ENCODE results near the gene NCAN. TPM values are rescaled to one million over a fixed set of nuclear protein-coding genes. Genes with fewer than 3 reads are reported as not detected.
A peak's percentile ranks its signal among the peaks of the same experiment; 100 is the strongest.

NCAN gene
- total and polyA plus RNA-seq, 9 donors = 0.07 to 0.27 (median 0.11) TPM

- DNase-seq = no peak
- WGBS (ENCODE audit: insufficient coverage) = 100% methylated on average over 1 of the region's 2 CpGs
- H3K27me3 ChIP-seq (ENCODE audit: control insufficient read depth, insufficient read depth, low read length) = peaks cover 42% of the 10 kb centered on the region
These were observed 48.0 kb downstream of the NCAN start for GRCh38 chr19:19259741-19260140.

GRCh38 chr19:19260417-19261214 is 48.9 kb downstream of the NCAN start:
- H3K4me3 ChIP-seq (ENCODE audit: low read length) = no peak overlapping the region
- H3K4me1 ChIP-seq (ENCODE audit: control insufficient read depth, insufficient read depth, low read length) = peaks cover 13% of the 10 kb centered on the region
- WGBS (ENCODE audit: insufficient coverage) = 57% methylated on average over 34 of the region's 36 CpGs
- H3K9me3 ChIP-seq (replicated peaks; ENCODE audit: control insufficient read depth, low read depth, low read length) = no peaks in the 10 kb centered on the region
- no peaks in the 10 kb centered on the region for H3K36me3 ChIP-seq (ENCODE audit: control insufficient read depth, insufficient read depth, low read length)
- no peak for DNase-seq
- no peak overlapping the region for H3K27ac ChIP-seq (ENCODE audit: low read length)
- peaks cover 40% of the 10 kb centered on the region for H3K27me3 ChIP-seq (ENCODE audit: control insufficient read depth, insufficient read depth, low read length)

More at GRCh38 chr19:19259741-19260140, 48.0 kb downstream of the NCAN start:
- Histone ChIP-seq H3K4me1 (ENCODE audit: control insufficient read depth, insufficient read depth, low read length) (peaks cover 13% of the 10 kb centered on the region), H3K36me3 (ENCODE audit: control insufficient read depth, insufficient read depth, low read length) (no peaks in the 10 kb centered on the region), H3K27ac (ENCODE audit: low read length) (no peak overlapping the region), H3K9me3 (replicated peaks; ENCODE audit: control insufficient read depth, low read depth, low read length) (no peaks in the 10 kb centered on the region), H3K4me3 (ENCODE audit: low read length) (no peak overlapping the region)

- WGBS (ENCODE audit: insufficient coverage) = under 1% methylated on average over 46 of the region's 52 CpGs
- Histone ChIP-seq H3K4me1 (ENCODE audit: control insufficient read depth, insufficient read depth, low read length) (peaks cover 10% of the 10 kb centered on the region), H3K27me3 (ENCODE audit: control insufficient read depth, insufficient read depth, low read length) (peaks cover 37% of the 10 kb centered on the region), H3K27ac (ENCODE audit: low read length) (no peak overlapping the region), H3K36me3 (ENCODE audit: control insufficient read depth, insufficient read depth, low read length) (no peaks in the 10 kb centered on the region), H3K9me3 (replicated peaks; ENCODE audit: control insufficient read depth, low read depth, low read length) (no peaks in the 10 kb centered on the region), H3K4me3 (ENCODE audit: low read length) (peak overlapping the region; percentile 10)
- DNase-seq = peak; percentile 64
These were observed 49.8 kb downstream of the NCAN start for GRCh38 chr19:19261350-19262189.

GRCh38 chr19:19262190-19263057 is 50.7 kb downstream of the NCAN start:
- no peak for DNase-seq
- peaks cover 37% of the 10 kb centered on the region for H3K27me3 ChIP-seq (ENCODE audit: control insufficient read depth, insufficient read depth, low read length)
- H3K9me3 ChIP-seq (replicated peaks; ENCODE audit: control insufficient read depth, low read depth, low read length) = no peaks in the 10 kb centered on the region
- H3K36me3 ChIP-seq (ENCODE audit: control insufficient read depth, insufficient read depth, low read length) = no peaks in the 10 kb centered on the region
- H3K4me1 ChIP-seq (ENCODE audit: control insufficient read depth, insufficient read depth, low read length) = peaks cover 10% of the 10 kb centered on the region
- no peak overlapping the region for H3K4me3 ChIP-seq (ENCODE audit: low read length)
- WGBS (ENCODE audit: insufficient coverage) = 1% methylated on average over 31 of the region's 31 CpGs
- no peak overlapping the region for H3K27ac ChIP-seq (ENCODE audit: low read length)

GRCh38 chr19:19263886-19264487 is 52.2 kb downstream of the NCAN start:
- Histone ChIP-seq H3K36me3 (ENCODE audit: control insufficient read depth, insufficient read depth, low read length) (no peaks in the 10 kb centered on the region), H3K27me3 (ENCODE audit: control insufficient read depth, insufficient read depth, low read length) (peaks cover 37% of the 10 kb centered on the region), H3K9me3 (replicated peaks; ENCODE audit: control insufficient read depth, low read depth, low read length) (no peaks in the 10 kb centered on the region), H3K4me3 (ENCODE audit: low read length) (no peak overlapping the region), H3K27ac (ENCODE audit: low read length) (no peak overlapping the region), H3K4me1 (ENCODE audit: control insufficient read depth, insufficient read depth, low read length) (peaks cover 10% of the 10 kb centered on the region)
- WGBS (ENCODE audit: insufficient coverage) = 67% methylated on average over 3 of the region's 7 CpGs
- no peak for DNase-seq

GRCh38 chr19:19267305-19267704 is 55.5 kb downstream of the NCAN start:
- no peak for DNase-seq
- H3K36me3 ChIP-seq (ENCODE audit: control insufficient read depth, insufficient read depth, low read length) = no peaks in the 10 kb centered on the region
- peaks cover 5% of the 10 kb centered on the region for H3K4me1 ChIP-seq (ENCODE audit: control insufficient read depth, insufficient read depth, low read length)
- no peak overlapping the region for H3K27ac ChIP-seq (ENCODE audit: low read length)
- no peaks in the 10 kb centered on the region for H3K9me3 ChIP-seq (replicated peaks; ENCODE audit: control insufficient read depth, low read depth, low read length)
- no peak overlapping the region for H3K4me3 ChIP-seq (ENCODE audit: low read length)
- H3K27me3 ChIP-seq (ENCODE audit: control insufficient read depth, insufficient read depth, low read length) = peaks cover 18% of the 10 kb centered on the region
- no CpG with 5 or more reads among the region's 3 CpGs for WGBS (ENCODE audit: insufficient coverage)

- peaks cover 10% of the 10 kb centered on the region for H3K4me1 ChIP-seq (ENCODE audit: control insufficient read depth, insufficient read depth, low read length)
- WGBS (ENCODE audit: insufficient coverage) = 82% methylated on average over 9 of the region's 10 CpGs
- DNase-seq = no peak
- H3K9me3 ChIP-seq (replicated peaks; ENCODE audit: control insufficient read depth, low read depth, low read length) = no peaks in the 10 kb centered on the region
- no peaks in the 10 kb centered on the region for H3K36me3 ChIP-seq (ENCODE audit: control insufficient read depth, insufficient read depth, low read length)
- no peak overlapping the region for H3K4me3 ChIP-seq (ENCODE audit: low read length)
- peaks cover 7% of the 10 kb centered on the region for H3K27me3 ChIP-seq (ENCODE audit: control insufficient read depth, insufficient read depth, low read length)
- H3K27ac ChIP-seq (ENCODE audit: low read length) = no peak overlapping the region
These were observed 57.0 kb downstream of the NCAN start for GRCh38 chr19:19268453-19269385.

- Histone ChIP-seq H3K4me3 (ENCODE audit: low read length) (no peak overlapping the region), H3K4me1 (ENCODE audit: control insufficient read depth, insufficient read depth, low read length) (peaks cover 24% of the 10 kb centered on the region), H3K27me3 (ENCODE audit: control insufficient read depth, insufficient read depth, low read length) (peaks cover 4% of the 10 kb centered on the region), H3K9me3 (replicated peaks; ENCODE audit: control insufficient read depth, low read depth, low read length) (no peaks in the 10 kb centered on the region), H3K36me3 (ENCODE audit: control insufficient read depth, insufficient read depth, low read length) (peaks cover 4% of the 10 kb centered on the region), H3K27ac (ENCODE audit: low read length) (no peak overlapping the region)
- WGBS (ENCODE audit: insufficient coverage) = 72% methylated on average over 9 of the region's 18 CpGs
- no peak for DNase-seq
These were observed 58.4 kb downstream of the NCAN start for GRCh38 chr19:19269952-19270694.
